IPS-15b (cell line): Measurements from ENCODE around the gene TRIM38.
A peak's percentile ranks its signal among the peaks of the same experiment; 100 is the strongest.

Source experiments
- H3K27me3 ChIP-seq: one replicate; pipeline ENCODE4 v1.6.1; 2013; ENCODE audit warnings: low read length; ENCODE audit not compliant: control insufficient read depth, insufficient read depth
- H3K36me3 ChIP-seq: one replicate; pipeline ENCODE4 v1.6.1; 2013; ENCODE audit warnings: low read length; ENCODE audit not compliant: control insufficient read depth, insufficient read depth
- H3K4me1 ChIP-seq: one replicate; pipeline ENCODE4 v1.6.1; 2013; ENCODE audit warnings: mild to moderate bottlenecking, low read length; ENCODE audit not compliant: control insufficient read depth, insufficient read depth
- H3K4me3 ChIP-seq: one replicate; pipeline ENCODE4 v1.5.1; 2013; ENCODE audit warnings: low read depth, low read length
- H3K9ac ChIP-seq: one replicate; pipeline ENCODE4 v1.6.1; 2013; ENCODE audit warnings: low read depth, mild to moderate bottlenecking, low read length
- H3K9me3 ChIP-seq: one replicate; pipeline ENCODE4 v1.6.1; 2013; ENCODE audit warnings: mild to moderate bottlenecking, low read length; ENCODE audit not compliant: control insufficient read depth, insufficient read depth

TRIM38 gene, protein sequence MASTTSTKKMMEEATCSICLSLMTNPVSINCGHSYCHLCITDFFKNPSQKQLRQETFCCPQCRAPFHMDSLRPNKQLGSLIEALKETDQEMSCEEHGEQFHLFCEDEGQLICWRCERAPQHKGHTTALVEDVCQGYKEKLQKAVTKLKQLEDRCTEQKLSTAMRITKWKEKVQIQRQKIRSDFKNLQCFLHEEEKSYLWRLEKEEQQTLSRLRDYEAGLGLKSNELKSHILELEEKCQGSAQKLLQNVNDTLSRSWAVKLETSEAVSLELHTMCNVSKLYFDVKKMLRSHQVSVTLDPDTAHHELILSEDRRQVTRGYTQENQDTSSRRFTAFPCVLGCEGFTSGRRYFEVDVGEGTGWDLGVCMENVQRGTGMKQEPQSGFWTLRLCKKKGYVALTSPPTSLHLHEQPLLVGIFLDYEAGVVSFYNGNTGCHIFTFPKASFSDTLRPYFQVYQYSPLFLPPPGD

DNA sequence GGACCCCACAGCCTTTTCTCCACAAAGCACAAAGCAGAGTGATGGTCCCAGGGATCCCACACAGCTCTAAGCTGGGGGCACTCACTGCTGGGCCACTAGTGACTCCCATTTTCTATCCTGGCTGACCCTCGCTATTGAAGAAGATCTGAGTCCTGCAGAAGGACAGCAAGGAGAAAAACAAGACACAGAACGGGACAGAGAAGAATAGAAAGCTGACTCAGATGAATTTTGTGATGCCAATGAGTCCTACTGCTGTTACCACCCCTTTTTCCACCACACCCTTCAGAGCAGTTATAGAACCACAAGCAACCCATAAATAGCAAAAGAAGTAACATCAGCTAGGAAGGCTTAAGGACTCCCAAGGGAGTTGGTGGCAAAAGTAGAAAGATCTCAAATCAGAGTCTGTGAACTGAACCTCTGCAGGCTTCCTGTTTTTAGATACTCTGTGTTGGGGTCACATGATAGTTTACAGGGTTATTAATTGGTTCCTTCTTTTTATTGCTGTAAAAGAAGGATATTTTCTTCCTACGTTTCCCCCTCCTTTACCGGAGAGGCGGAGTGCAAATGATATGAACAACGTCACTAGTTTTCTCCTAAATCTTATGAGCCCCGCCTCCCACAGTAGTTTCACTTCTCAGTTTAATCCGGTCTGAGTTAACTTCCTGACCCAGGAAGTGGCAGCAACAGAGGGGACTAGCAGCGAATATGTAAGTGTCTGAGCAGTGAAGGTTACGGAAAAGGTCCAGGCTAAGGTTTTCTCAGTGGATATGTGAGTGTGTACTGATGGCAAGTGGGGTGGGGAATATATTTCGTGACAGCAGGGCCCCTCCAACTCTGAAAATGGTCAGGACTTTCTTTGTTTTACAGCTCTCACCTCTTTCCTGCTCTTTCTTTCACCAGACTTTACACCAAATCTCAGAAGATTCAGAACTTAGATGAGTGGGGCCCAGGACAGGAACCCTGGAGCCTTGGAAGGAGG, at the start of gene TRIM38:
Gene TRIM38 (plus strand): TSS at position 654 of the 979 bp plus-strand sequence. CDS start 3,721 bp downstream, outside the sequence.
- Histone ChIP-seq H3K36me3 (no peaks in the 10 kb centered on the region), H3K9ac (no peak within 1 kb of the TSS), H3K4me3 (peak within 1 kb of the TSS; percentile 36), H3K9me3 (no peaks in the 10 kb centered on the region), H3K4me1 (peaks cover 29% of the 10 kb centered on the region), H3K27me3 (no peaks in the 10 kb centered on the region)

DNA sequence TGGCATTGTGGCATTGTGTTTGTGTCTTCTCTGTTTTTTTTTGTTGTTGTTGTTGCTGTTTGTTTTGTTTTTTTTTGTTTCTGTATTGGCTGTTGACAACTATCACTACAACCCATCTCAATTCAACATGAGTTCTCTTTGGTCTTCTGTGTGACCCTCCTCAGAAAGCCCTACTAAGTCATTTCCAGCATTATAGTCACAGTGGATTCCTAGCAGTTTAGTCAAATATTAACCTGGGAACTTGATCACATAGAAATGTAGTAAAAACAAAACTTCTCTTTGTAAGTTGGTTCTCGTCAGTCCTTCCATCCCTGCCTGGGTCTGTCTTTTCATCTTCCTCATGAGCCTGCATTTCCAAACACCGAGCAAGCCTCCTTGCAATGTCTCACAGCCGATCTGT, 48.9 kb upstream of the TRIM38 start:
- no peaks in the 10 kb centered on the region for H3K9me3 ChIP-seq
- H3K27me3 ChIP-seq, result no peaks in the 10 kb centered on the region
- no peaks in the 10 kb centered on the region for H3K4me1 ChIP-seq
- no peak overlapping the region for H3K9ac ChIP-seq
- H3K4me3 ChIP-seq, result no peak overlapping the region
- no peaks in the 10 kb centered on the region for H3K36me3 ChIP-seq

DNA sequence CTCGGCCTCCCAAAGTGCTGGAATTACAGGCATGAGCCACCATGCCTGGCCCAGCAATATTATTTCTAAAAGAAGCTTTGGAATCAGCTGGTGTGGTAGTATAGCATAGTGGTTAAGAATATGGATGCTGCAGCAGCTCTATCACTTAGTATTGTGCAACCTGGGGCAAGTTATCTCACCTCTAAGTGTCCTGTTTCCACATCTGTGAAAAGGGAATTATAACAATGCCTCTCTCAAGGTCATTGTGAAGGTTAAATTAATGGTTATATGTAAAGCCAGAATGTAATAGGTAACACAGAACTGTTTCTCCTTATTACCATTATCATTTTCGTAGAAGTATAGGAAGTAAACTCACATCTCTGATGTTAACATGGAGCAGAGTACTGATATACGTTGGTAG, 46.3 kb upstream of the TRIM38 start:
- H3K36me3 ChIP-seq, result no peaks in the 10 kb centered on the region
- H3K27me3 ChIP-seq, result no peaks in the 10 kb centered on the region
- H3K4me1 ChIP-seq, result no peaks in the 10 kb centered on the region
- H3K9me3 ChIP-seq, result no peaks in the 10 kb centered on the region
- H3K9ac ChIP-seq, result no peak overlapping the region
- no peak overlapping the region for H3K4me3 ChIP-seq

DNA sequence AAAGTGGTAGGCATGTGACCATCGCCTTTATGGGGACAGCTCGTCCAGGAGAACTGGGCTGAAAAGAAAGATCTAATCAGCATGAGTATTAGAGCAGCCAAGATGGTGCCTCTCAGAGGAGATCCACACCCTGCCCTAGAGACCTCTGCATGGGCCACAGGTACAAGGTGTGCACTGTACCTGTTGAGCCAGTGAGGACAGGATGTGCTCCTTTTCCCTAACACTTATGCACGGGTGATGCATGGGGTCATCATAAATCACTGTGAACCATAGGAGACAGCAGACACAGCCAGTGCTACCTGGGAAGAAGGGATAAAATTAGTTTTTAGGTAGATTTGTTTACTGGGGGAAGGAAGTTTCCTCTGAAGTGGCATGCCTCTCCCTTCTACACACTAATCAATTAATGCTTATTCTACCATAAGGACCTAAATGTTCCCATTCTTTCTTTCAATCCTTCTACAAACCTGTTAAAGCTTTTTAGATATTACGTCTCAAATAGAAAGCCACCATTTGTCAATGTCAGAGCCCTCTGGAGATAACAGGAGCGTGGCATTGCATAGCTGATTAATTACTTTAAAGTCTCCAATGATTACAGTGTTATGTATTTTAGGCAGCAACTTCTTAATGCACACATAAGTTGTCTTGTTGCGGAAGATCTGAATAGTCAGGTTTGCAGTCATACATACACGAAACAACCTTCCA, 45.7 kb upstream of the TRIM38 start:
- no peak overlapping the region for H3K4me3 ChIP-seq
- no peaks in the 10 kb centered on the region for H3K4me1 ChIP-seq
- H3K27me3 ChIP-seq, result no peaks in the 10 kb centered on the region
- no peak overlapping the region for H3K9ac ChIP-seq
- H3K9me3 ChIP-seq, result no peaks in the 10 kb centered on the region
- no peaks in the 10 kb centered on the region for H3K36me3 ChIP-seq

DNA sequence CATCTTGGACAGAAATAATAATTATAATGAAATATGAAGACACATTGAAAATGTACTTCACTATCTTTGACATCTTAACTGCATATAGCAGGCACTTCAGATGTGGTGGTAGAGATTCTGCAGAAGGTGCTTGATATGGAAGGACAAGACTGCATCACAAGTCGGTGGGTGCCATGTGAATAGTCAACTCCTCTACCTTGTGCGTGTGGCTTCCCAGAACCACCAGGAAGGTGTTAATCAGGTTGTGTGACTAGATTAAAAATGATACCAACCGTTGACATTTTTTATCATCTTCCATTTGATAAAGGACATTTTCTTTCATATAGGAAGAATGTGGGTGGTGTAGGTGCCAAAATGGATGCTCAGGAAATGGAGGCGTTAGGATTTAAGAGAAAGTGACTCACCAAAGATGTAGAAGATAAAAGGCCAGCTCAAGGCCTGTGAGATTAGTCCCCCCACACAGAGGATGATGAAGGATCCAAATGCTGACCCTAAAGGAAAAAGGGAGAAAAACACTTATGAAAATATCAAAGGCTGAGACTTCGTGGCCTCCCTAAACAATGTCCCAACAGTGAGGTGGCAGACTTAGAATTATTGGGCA, 44.4 kb upstream of the TRIM38 start:
- Histone ChIP-seq H3K27me3 (no peaks in the 10 kb centered on the region), H3K36me3 (no peaks in the 10 kb centered on the region), H3K4me1 (no peaks in the 10 kb centered on the region), H3K9ac (no peak overlapping the region), H3K4me3 (no peak overlapping the region), H3K9me3 (no peaks in the 10 kb centered on the region)

DNA sequence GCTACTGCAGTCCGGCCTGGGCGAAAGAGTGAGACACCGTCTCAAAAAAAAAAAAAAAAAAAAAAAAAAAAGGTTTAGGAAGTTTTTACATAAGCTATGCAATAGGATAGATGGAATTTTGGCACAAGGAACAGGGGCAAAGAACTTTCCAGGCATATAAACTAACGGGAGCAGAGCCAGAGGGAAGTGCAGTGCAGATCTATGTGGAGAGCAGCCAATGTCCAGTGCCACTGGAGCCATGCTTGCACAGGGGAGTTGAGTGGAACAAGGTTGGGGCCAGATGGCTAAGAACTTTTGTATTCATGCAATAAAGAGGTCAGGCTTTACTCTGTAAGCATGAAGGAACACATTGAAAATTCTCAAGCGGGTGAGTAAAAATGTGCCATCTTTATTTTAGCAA, 42.9 kb upstream of the TRIM38 start:
- H3K4me1 ChIP-seq, result no peaks in the 10 kb centered on the region
- no peaks in the 10 kb centered on the region for H3K9me3 ChIP-seq
- no peak overlapping the region for H3K4me3 ChIP-seq
- no peaks in the 10 kb centered on the region for H3K36me3 ChIP-seq
- H3K9ac ChIP-seq, result no peak overlapping the region
- no peaks in the 10 kb centered on the region for H3K27me3 ChIP-seq

DNA sequence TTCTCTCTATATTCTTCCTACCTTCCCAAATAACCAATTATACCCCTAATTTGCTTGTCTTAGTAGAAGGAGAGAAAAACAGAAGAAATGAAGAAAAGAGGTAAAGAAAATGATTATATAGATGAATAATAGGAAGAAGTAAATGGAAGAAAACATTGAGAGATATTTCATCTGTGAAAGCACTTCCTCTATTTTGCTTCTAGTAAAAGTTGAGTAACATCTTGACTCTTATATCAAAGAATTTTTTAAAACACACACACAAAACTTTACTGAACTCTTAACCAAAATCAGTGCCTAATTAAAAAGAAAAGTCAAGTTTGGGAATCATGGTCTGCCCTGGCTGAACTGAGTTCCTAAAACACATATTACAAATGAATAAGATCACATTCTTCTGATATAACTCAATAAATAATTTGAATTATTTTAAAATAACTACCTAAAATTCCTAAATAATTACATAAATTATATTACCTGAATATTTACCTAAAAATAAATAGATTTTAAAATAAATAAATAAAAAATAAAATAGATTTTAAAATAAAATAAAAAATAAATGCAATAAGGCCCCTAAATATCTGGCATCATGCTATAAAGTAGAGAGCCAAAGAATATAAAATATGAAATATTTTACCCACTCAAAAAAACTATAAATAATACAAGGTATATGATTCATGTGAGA, 40.9 kb upstream of the TRIM38 start:
- no peak overlapping the region for H3K4me3 ChIP-seq
- H3K9ac ChIP-seq, result no peak overlapping the region
- no peaks in the 10 kb centered on the region for H3K27me3 ChIP-seq
- no peaks in the 10 kb centered on the region for H3K4me1 ChIP-seq
- no peaks in the 10 kb centered on the region for H3K9me3 ChIP-seq
- H3K36me3 ChIP-seq, result no peaks in the 10 kb centered on the region

DNA sequence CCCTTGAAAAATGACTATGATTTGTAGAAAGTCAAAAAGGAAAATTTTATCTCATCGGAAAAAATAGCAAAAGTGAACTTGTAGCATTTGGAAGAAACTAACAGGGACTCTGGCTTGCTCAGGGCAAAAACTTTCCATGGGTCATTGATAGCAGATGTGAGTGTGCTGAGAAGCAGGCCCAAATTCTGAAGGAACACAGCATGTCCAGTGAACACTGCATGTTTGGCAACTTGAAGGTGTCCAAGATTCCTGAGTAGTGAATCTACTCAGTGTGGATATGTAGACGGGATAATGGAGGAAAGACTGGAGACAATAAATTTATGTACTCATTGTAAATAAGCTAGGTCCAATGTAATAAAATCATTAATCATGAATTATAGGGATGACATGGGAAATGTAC, 40.3 kb upstream of the TRIM38 start:
- no peaks in the 10 kb centered on the region for H3K36me3 ChIP-seq
- H3K9me3 ChIP-seq, result no peaks in the 10 kb centered on the region
- no peak overlapping the region for H3K4me3 ChIP-seq
- no peak overlapping the region for H3K9ac ChIP-seq
- no peaks in the 10 kb centered on the region for H3K4me1 ChIP-seq
- H3K27me3 ChIP-seq, result no peaks in the 10 kb centered on the region

DNA sequence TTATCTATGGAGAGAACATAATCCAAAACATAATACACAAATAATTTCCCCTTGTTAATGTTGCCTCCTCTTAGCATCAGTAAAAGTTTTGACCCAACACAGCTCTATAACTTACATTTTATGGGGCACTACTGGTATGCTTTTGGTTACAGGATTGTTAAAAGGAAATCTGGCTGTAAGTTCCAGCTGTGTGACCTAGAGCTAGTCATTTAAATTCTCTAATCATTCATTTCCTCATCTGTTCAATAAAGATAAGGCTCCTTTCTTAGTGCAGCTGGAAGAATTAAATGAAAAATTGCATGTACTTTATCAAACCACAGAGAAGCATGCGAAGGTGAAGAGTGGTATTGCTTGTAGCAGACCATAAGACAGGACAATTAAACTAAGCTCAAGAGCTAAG, 36.7 kb upstream of the TRIM38 start:
- H3K27me3 ChIP-seq, result no peaks in the 10 kb centered on the region
- no peaks in the 10 kb centered on the region for H3K36me3 ChIP-seq
- H3K9me3 ChIP-seq, result no peaks in the 10 kb centered on the region
- no peak overlapping the region for H3K4me3 ChIP-seq
- no peaks in the 10 kb centered on the region for H3K4me1 ChIP-seq
- no peak overlapping the region for H3K9ac ChIP-seq

DNA sequence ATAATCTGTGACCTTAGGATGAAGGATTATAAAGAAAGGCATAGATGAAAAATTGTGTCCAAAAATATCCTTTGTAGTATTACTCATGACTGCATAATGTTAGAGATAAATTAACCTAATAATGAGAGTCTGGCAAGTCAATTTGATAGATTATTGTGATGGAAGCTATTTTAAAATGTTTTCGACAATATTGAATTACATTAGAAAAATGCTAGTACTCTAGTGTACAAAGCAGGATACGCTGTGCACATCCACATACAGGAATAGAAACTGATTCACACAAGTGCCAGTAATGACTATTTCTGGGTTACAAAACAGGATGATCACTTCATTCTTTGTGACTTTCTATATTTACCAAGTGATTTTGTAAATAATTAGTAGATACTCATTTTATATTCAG, 35.4 kb upstream of the TRIM38 start:
- Histone ChIP-seq H3K27me3 (no peaks in the 10 kb centered on the region), H3K9me3 (no peaks in the 10 kb centered on the region), H3K9ac (no peak overlapping the region), H3K4me1 (no peaks in the 10 kb centered on the region), H3K36me3 (no peaks in the 10 kb centered on the region), H3K4me3 (no peak overlapping the region)
